H1 (cell line): ENCODE measurements around the gene DARS1. TPM values are rescaled to one million over a fixed set of nuclear protein-coding genes. Genes with fewer than 3 reads are reported as not detected.

Experiments
- ASH2L ChIP-seq: fragments of 200-600, 300-600 bp; sonication (generic); IDR thresholded peaks from one replicate; pipeline ENCODE4 v1.7.1; 2017; ENCODE audit warnings: low read length
- CBX5 ChIP-seq: fragments of 300-800, 300-1000 bp; sonication (generic); IDR thresholded peaks from 2 replicates; pipeline ENCODE4 v1.7.1; 2016; ENCODE audit warnings: antibody characterized with exemption, low read length, low read depth
- CEBPB ChIP-seq: IDR thresholded peaks from 2 replicates; pipeline ENCODE4 v1.6.1; 2012; ENCODE audit warnings: low read depth, low read length
- EZH2 ChIP-seq: fragments of 200-600 bp; sonication (generic); IDR thresholded peaks from 2 replicates; pipeline ENCODE4 v1.7.1; 2012; ENCODE audit warnings: low read depth, mild to moderate bottlenecking, moderate library complexity, low read length, inconsistent platforms; ENCODE audit not compliant: severe bottlenecking
- FOSL1 ChIP-seq: IDR thresholded peaks from 2 replicates; pipeline ENCODE4 v1.6.1; 2011; ENCODE audit warnings: mild to moderate bottlenecking, low read depth, low read length, moderate library complexity; ENCODE audit not compliant: insufficient read depth
- JUN ChIP-seq: IDR thresholded peaks from 2 replicates; pipeline ENCODE4 v1.6.1; 2011; ENCODE audit warnings: low read depth, mild to moderate bottlenecking, improper control_type of control experiment, low read length
- MAX ChIP-seq: IDR thresholded peaks from 2 replicates; pipeline ENCODE4 v1.6.1; 2012; ENCODE audit warnings: inconsistent platforms
- RNF2 ChIP-seq: fragments of 200-900, 300-1000 bp; sonication (generic); IDR thresholded peaks from 2 replicates; pipeline ENCODE4 v1.7.1; 2016; ENCODE audit warnings: borderline replicate concordance, low read depth, mild to moderate bottlenecking, antibody characterized with exemption, low read length; ENCODE audit not compliant: poor library complexity, severe bottlenecking; ENCODE audit errors: missing control alignments
- SP2 ChIP-seq: IDR thresholded peaks from 2 replicates; pipeline ENCODE4 v1.6.1; 2012; ENCODE audit warnings: mild to moderate bottlenecking, low read length, inconsistent platforms
- TBP ChIP-seq: IDR thresholded peaks from 2 replicates; pipeline ENCODE4 v1.6.1; 2011; ENCODE audit warnings: low read depth, low read length, improper control_type of control experiment
- polyA plus RNA-seq, 7 experiments: library from polyadenylated mRNA; depleted of rRNA in 3 of 7; stranded (reverse) in 5 of 7; unstranded in 2 of 7; fragments of >200 nt in 5 of 7; fragments of 200-250 nt in 2 of 7; gene quantifications; 1 replicate in 5 of 7; 2 replicates in 1 of 7; 4 replicates in 1 of 7; pipeline versions ENCODE4 v1.2.1 to v1.2.3, GENCODE V29; 2011 to 2013; ENCODE audit warnings: missing spikeins in 2 of 7, mixed read lengths in 2 of 7
- total RNA-seq: library from RNA; stranded (reverse); fragmentation: NEBNext Ultra II Directional; extraction: Animal tissue kit (Norgen Biotek cat#: 25700); gene quantifications from 2 replicates; pipeline ENCODE4 v1.2.1, GENCODE V29; 2021

Gene DARS1
- total and polyA plus RNA-seq, 2 of the 8 experiments (the other 6 are each of a cell fraction or from before 2014, with no cell fraction given): 61.7 to 85.9 TPM

- TF ChIP-seq ASH2L: no peak
- TF ChIP-seq RNF2: no peak
- no peak for TF ChIP-seq MAX
- no peak for TF ChIP-seq JUN
- TF ChIP-seq EZH2: no peak
- no peak for TF ChIP-seq CBX5
- TF ChIP-seq SP2: no peak
- no peak for TF ChIP-seq TBP
- TF ChIP-seq CEBPB: no peak
- TF ChIP-seq FOSL1: no peak
Observed at GRCh38 chr2:135969655-135970387, 15.6 kb downstream of the DARS1 start (continued).
